Cardiac fibroblast (primary cell): ENCODE measurements around the gene DRD2.
A peak's percentile ranks its signal among the peaks of the same experiment; 100 is the strongest.

Experiments used
- DNase-seq, 2 donors: peaks; one replicate each; pipeline versions ENCODE4 v3.0.0 to v3.0.0-alpha.2; 2010; ENCODE audit warnings: low read depth in 2 of 2
- H3K4me3 ChIP-seq, 2 donors: replicated peaks in 1 of 2; 1 replicate in 1 of 2; 2 replicates in 1 of 2; pipeline ENCODE4 v1.5.1; 2011; ENCODE audit warnings: low read depth in 2 of 2, low read length in 2 of 2, mild to moderate bottlenecking in 2 of 2, moderate library complexity in 1 of 2
- TF ChIP-seq, protein P1 (sequence below): IDR thresholded peaks from one replicate; pipeline ENCODE4 v1.5.1; 2011; ENCODE audit warnings: low read depth, mild to moderate bottlenecking, low read length, inconsistent platforms

DRD2 gene

DNA sequence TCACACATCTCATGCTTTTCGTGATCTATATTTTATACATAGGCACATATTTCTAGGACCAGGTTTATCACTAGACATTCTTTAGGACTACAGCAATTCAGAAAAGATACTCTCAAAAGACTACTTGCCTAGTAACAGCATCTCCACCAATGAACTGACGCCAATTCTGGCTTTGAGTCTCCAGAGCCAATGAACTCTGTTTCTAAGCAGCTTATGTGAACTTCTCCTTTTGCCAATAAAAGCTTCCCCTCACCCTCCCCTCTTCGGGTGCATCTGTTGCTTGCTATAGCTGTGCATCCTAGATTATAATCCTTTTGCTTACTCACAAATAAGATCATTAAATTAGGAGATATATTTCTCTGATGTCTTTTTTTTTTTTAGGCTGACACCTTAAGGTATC lies 99.0 kb downstream of the DRD2 start:
- TF ChIP-seq, protein P1, sequence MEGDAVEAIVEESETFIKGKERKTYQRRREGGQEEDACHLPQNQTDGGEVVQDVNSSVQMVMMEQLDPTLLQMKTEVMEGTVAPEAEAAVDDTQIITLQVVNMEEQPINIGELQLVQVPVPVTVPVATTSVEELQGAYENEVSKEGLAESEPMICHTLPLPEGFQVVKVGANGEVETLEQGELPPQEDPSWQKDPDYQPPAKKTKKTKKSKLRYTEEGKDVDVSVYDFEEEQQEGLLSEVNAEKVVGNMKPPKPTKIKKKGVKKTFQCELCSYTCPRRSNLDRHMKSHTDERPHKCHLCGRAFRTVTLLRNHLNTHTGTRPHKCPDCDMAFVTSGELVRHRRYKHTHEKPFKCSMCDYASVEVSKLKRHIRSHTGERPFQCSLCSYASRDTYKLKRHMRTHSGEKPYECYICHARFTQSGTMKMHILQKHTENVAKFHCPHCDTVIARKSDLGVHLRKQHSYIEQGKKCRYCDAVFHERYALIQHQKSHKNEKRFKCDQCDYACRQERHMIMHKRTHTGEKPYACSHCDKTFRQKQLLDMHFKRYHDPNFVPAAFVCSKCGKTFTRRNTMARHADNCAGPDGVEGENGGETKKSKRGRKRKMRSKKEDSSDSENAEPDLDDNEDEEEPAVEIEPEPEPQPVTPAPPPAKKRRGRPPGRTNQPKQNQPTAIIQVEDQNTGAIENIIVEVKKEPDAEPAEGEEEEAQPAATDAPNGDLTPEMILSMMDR = no peak
- peak; percentile 55 to 58 for DNase-seq
- no peak overlapping the region for H3K4me3 ChIP-seq

DNA sequence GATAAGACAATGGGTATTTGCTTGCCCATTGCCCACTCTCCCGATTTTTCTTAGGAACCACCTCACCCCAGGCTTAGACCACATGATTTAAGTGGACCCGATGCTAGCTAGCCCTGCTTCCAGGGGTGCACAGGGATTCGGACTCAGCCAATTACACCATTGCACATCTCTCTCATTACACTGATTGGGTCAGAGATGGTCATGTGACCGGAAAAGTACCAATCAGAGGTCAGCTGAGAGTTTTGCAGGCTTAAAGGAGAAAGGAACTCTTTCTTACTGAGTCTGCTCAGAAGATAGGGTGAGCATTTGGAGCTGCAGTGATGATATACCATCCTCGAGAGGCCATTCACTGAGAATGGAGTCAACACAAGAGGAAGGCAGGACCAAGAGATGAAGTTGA lies 99.8 kb downstream of the DRD2 start:
- DNase-seq = no peak
- TF ChIP-seq, protein P1 = no peak
- H3K4me3 ChIP-seq = no peak overlapping the region

DNA sequence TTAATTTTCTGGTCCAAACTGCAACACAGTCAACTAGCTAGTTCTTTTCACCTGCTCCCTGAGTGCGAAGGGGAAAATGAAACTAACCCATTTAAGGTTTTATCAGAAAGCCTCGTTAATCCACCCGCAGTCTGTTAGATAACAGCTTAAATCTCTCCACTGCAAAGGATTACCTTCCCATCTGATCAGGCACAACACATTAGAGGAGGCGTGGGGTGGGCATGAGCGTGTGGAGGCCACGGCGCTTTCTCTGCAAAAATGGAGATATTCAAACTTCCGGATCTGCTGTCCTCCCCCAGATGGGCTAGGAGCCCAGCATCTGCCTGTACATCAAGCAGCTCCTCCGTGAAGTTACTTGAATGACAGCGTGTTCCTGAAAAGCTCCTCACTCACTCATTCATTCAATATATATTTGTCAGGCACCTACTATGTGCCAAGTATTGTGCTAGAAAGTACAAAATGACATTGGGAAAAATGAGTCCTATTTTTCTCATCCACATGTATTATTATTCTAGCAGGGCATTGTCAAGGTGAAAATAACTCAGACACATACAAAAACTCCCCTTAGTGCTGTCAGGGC lies 101.1 kb downstream of the DRD2 start:
- no peak overlapping the region for H3K4me3 ChIP-seq
- DNase-seq = no peak
- TF ChIP-seq, protein P1 = no peak

DNA sequence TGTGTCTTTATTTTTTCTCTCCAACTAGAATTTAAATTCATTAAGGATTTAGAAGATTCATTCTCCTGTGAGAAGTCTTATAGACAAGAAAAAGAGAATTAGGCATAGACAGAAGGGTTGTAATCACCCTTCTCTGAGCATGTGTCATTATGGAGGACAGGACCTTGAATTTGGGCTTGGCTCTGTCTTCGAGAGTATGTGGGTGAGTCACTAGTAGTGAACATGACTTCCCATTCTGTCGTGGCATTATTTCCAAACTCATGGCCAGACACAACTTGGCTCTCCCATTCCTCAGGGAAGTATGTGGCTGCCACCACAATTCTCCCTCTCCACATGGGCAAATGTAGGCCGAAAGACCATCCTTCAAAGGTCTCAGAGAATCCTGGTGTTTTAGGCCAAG lies 101.9 kb downstream of the DRD2 start:
- peak; percentile 22 to 79 for DNase-seq
- TF ChIP-seq, protein P1 = no peak
- H3K4me3 ChIP-seq = no peak overlapping the region

DNA sequence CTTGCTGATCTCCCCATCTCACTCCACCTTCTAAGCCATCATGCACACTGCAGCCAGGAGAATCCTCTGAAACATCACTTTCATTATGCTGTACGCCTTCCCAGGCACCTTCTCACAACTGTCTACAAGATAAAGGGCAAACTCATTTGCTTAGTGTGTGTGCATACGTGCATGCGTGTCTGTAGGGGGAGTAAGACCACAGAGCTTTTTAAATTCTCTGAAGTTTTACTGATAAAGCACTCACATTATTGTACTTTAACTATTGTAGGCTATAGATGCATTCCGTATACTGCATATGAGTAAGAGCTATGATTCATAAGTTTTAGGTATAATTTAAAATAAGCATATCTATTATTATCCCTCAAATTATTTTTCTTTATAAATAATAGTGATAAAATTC lies 102.9 kb downstream of the DRD2 start:
- DNase-seq = no peak

DNA sequence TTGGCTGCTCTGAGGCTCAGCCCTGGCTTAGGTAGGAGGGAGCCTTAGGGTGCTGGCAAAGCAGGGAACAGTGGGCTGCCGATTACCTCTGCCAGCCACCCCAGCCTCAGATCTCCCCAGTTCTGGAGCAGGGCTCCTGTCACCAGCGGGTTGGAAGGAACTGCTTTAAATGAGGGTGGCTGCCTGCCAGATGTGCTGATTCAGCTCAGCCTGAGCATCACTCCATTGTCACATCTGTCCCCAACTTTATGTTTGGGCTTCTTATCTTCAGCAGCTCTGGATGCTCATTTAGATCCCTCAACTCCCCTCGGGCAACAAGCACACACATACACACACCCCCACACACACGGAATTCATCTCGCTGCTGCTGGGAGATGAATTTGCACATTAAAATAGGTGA lies 104.6 kb downstream of the DRD2 start:
- TF ChIP-seq, protein P1 = no peak
- no peak for DNase-seq
- no peak overlapping the region for H3K4me3 ChIP-seq

More for the DNA sequence above, 102.9 kb downstream of the DRD2 start:
- TF ChIP-seq, protein P1 = no peak
- no peak overlapping the region for H3K4me3 ChIP-seq

DNA sequence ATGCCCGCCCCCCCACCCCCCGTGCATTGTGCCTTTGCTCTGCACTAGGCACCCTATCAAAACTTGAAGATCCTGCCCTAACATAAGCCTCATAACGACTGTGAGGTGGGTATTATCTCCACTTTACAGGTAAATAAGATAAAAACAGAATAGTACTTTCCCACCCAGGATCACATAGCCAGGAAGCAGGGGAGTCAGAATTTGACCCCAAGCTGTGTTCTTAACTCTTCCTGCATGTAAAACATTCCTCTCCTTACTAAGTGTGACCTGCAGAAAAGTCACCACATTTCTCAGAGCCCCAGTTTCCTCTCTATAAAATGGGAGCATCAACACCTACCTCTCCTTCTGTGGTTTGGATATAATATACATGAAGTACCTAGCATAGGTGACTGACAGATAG lies 105.8 kb downstream of the DRD2 start:
- no peak for DNase-seq
- TF ChIP-seq, protein P1 = no peak
- no peak overlapping the region for H3K4me3 ChIP-seq
